PC-3 (cell line): ENCODE data around the gene PRSS8.

Experiments used
- EZH2 ChIP-seq: fragments of 300-600 bp; sonication (generic); IDR thresholded peaks from one replicate; pipeline ENCODE4 v1.6.1; 2017; ENCODE audit warnings: antibody characterized with exemption, mild to moderate bottlenecking, low read length; ENCODE audit not compliant: unreplicated experiment
- EZH2phosphoT487 ChIP-seq: fragments of 300-600 bp; sonication (generic); IDR thresholded peaks from 2 replicates; pipeline ENCODE4 v1.6.1; 2018; ENCODE audit warnings: mild to moderate bottlenecking, antibody characterized with exemption, low read length, borderline replicate concordance
- TF ChIP-seq, protein P1 (sequence below): fragments of 300-600 bp; sonication (generic); conservative IDR thresholded peaks from 2 replicates; pipeline ENCODE4 v1.5.1; 2017; ENCODE audit warnings: antibody characterized with exemption, low read depth, mild to moderate bottlenecking, low read length

DNA sequence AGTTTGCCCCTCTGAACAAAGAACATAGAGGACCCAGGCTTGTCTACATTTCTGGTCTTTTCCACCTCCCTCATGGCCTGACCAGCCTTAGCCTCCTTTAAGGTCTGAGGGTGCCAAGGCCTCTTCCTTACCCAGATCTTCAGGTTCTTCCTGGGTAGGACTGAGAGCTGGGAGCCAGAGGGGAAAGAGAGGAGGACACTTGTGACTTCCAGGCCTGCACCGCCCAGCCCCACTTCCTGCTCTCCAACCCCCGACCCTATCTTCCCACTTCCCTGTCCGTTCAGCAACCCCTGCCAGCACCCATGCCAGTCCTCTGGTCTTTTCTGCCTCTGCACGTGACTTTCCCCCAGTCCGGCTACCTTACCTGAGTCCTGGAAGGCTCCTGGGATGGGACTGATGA, 13.8 kb upstream of the PRSS8 start:
- TF ChIP-seq, protein P1, sequence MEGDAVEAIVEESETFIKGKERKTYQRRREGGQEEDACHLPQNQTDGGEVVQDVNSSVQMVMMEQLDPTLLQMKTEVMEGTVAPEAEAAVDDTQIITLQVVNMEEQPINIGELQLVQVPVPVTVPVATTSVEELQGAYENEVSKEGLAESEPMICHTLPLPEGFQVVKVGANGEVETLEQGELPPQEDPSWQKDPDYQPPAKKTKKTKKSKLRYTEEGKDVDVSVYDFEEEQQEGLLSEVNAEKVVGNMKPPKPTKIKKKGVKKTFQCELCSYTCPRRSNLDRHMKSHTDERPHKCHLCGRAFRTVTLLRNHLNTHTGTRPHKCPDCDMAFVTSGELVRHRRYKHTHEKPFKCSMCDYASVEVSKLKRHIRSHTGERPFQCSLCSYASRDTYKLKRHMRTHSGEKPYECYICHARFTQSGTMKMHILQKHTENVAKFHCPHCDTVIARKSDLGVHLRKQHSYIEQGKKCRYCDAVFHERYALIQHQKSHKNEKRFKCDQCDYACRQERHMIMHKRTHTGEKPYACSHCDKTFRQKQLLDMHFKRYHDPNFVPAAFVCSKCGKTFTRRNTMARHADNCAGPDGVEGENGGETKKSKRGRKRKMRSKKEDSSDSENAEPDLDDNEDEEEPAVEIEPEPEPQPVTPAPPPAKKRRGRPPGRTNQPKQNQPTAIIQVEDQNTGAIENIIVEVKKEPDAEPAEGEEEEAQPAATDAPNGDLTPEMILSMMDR = no peak
- TF ChIP-seq EZH2 = no peak
- no peak for TF ChIP-seq EZH2phosphoT487
